ENCODE data around the gene UBA1. TPM values are rescaled to one million over a fixed set of nuclear protein-coding genes. Genes with fewer than 3 reads are reported as not detected.

Gene UBA1
- total and polyA plus RNA-seq, 2 of the 13 experiments (the other 11 are each of a cell fraction or from before 2014, with no cell fraction given): 93.3 to 129 TPM

DNA sequence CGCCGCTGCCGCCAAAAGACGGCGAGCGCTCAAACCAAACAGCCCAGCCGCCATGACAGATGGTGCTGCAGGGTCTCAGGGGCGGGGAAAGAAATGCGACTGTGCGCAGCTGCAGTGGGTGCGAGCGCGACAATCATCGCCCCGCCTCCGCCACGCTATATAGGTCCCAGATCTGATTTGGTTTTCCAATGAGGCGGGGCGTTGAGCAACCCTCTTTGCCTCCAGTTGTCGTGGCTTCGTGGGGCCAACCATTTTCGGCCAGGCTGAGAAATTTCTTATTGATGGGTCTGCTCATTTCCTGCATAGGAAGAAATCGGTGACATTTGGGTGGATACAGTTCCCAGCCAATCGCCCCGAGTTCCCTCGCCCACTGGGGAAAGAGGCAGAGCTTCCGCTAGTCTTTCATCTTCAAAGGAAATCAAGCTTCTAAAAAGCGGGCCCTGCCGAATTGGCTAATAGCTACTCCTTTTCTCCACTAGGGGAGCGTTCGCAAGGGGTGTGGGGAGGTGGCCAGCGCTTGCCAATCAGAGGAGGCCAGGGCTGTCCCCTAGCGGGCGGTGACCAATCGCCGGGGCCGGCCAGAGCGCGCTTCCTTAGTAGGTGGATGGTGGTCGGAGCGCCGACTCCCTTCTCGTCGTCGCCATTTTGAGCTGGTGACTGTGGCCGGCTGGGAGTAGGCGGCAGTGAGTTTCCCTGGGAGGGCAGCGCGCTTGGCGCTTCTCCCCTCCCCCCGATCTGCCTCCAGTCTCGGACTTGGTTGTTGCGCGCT, 48.8 kb upstream of the UBA1 start, which contains the start of the genes NDUFB11 and RBM10 (continued):
- TF ChIP-seq, protein P1, sequence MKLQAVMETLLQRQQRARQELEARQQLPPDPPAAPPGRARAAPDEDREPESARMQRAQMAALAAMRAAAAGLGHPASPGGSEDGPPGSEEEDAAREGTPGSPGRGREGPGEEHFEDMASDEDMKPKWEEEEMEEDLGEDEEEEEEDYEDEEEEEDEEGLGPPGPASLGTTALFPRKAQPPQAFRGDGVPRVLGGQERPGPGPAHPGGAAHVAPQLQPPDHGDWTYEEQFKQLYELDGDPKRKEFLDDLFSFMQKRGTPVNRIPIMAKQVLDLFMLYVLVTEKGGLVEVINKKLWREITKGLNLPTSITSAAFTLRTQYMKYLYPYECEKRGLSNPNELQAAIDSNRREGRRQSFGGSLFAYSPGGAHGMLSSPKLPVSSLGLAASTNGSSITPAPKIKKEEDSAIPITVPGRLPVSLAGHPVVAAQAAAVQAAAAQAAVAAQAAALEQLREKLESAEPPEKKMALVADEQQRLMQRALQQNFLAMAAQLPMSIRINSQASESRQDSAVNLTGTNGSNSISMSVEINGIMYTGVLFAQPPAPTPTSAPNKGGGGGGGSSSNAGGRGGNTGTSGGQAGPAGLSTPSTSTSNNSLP (IDR thresholded peaks at IDR 0.05; ENCODE audit: low read depth, low read length): peak; percentile 20; the same call in 1 of the 2 replicates
- TF ChIP-seq ZNF740 (CRISPR knock-in tag; IDR thresholded peaks at IDR 0.05) (0 out of 2 replicates have a peak, but pooled peaks have one; percentile 1), NAIF1 (CRISPR knock-in tag; IDR thresholded peaks at IDR 0.05; ENCODE audit: borderline replicate concordance) (0 out of 2 replicates have a peak, but pooled peaks have one; percentile 10), POLR2G (IDR thresholded peaks at IDR 0.05; ENCODE audit: low read depth, low read length) (peak; percentile 76), ATF1 (CRISPR knock-in tag; IDR thresholded peaks at IDR 0.05) (no peak), SRSF1 (optimal IDR thresholded peaks at IDR 0.05; ENCODE audit: low read depth, low read length) (peak; percentile 22), ZNF574 (CRISPR knock-in tag; IDR thresholded peaks at IDR 0.05) (peak; percentile 25; the same call in 1 of the 2 replicates), DMAP1 (CRISPR knock-in tag; IDR thresholded peaks at IDR 0.05) (peak; percentile 81), TSC22D2 (CRISPR knock-in tag; IDR thresholded peaks at IDR 0.05; ENCODE audit: borderline replicate concordance) (peak; percentile 60; the same call in 1 of the 2 replicates), CREM (IDR thresholded peaks at IDR 0.05) (peak; percentile 46; the same call in 1 of the 2 replicates), CREM (CRISPR knock-in tag; IDR thresholded peaks at IDR 0.05) (no peak), CREB1 (IDR thresholded peaks at IDR 0.05) (no peak), CREB1 (CRISPR knock-in tag; IDR thresholded peaks at IDR 0.05) (peak; percentile 43; the same call in 1 of the 2 replicates), SIN3A (IDR thresholded peaks at IDR 0.05; ENCODE audit: borderline replicate concordance, low read depth, low read length) (0 out of 2 replicates have a peak, but pooled peaks have one; percentile 59), HOXA3 (CRISPR knock-in tag; IDR thresholded peaks at IDR 0.05) (0 out of 2 replicates have a peak, but pooled peaks have one; percentile 55), POGK (CRISPR knock-in tag; conservative IDR thresholded peaks at IDR 0.05) (peak; percentile 13; the same call in 1 of the 2 replicates), MXI1 (IDR thresholded peaks at IDR 0.05; ENCODE audit: borderline replicate concordance, low read depth, low read length) (0 out of 3 replicates have a peak, but pooled peaks have one; percentile 43), E2F5 (CRISPR knock-in tag; conservative IDR thresholded peaks at IDR 0.05) (0 out of 2 replicates have a peak, but pooled peaks have one; percentile 24)
- TF ChIP-seq, protein P2, sequence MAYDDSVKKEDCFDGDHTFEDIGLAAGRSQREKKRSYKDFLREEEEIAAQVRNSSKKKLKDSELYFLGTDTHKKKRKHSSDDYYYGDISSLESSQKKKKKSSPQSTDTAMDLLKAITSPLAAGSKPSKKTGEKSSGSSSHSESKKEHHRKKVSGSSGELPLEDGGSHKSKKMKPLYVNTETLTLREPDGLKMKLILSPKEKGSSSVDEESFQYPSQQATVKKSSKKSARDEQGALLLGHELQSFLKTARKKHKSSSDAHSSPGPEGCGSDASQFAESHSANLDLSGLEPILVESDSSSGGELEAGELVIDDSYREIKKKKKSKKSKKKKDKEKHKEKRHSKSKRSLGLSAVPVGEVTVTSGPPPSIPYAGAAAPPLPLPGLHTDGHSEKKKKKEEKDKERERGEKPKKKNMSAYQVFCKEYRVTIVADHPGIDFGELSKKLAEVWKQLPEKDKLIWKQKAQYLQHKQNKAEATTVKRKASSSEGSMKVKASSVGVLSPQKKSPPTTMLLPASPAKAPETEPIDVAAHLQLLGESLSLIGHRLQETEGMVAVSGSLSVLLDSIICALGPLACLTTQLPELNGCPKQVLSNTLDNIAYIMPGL (CRISPR knock-in tag; IDR thresholded peaks at IDR 0.05; ENCODE audit: borderline replicate concordance in 1 of 2, low read depth in 1 of 2): peak; percentile 50 to 69; a peak in 3 of 4 replicates
